ENCODE measurements around the gene PAPLN.

Gene PAPLN

DNA sequence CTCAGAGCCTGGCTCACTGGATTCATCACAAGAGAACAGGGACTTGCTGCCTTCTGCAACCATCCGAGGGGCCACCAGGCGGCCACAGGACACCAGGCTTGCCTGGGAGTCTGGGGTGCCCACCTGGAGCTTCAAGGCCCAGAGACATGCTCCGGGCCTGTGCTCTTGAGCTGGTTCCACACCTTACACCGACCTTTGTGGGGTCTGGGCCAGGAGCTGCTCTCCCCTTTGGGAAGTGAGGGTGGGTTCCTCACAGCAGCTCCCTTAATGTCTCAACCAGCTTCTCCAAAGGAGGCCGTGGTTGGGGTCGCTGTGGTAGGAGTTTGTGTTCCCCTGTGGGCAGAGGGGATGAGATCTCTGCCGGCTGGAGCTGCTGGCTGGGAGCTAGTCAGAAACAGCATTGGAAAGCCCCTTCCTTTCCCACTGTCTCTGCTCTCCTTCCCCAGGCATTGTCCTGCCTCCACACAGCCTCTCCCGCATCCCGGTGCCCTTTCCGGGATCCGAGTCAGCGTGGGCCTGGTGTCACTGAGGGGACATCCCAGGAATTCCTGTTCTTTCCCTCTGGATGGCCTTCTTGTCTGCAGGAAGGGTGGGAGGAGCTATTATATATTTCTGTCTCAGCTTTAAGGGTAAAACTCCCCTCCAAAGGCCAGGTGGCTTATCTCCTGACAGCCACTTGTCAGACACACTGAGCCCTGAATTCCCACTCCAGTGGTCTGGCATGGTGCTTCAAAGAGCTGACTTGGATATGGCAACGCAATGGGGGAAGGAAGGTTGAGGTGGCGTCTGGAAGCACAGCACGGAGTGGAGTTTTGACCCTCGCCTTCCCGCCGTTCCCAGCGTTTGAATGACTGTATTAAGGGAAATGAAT, 5.1 kb upstream of the PAPLN start:
- DNase-seq (ENCODE audit: insufficient read length, low spot score) (no peak), FAIRE-seq (no peak)
- peak; percentile 3 for TF ChIP-seq CTCF (IDR thresholded peaks at IDR 0.05; ENCODE audit: insufficient read depth, missing control alignments)

DNA sequence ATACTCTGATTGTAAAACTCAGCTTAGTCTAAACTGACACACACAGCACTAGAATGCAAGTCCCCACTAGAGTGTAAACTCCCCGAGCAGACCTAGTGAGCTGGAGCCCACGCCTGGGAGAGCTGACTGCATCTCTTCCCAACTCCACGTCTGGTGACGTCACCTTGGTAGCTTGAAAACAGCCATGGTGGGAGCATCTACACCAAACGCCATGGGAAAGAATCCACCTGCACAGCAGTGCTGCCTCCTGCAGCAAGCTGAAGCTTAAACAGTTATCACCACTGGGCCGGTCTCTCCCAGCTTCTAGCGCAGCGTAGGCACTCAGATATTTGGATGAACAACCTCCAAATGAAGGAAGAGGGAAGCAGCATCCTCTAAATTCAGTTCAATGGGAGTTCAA, 4.3 kb upstream of the PAPLN start:
- no peak for TF ChIP-seq CTCF (IDR thresholded peaks at IDR 0.05; ENCODE audit: insufficient read depth, missing control alignments)
- FAIRE-seq = no peak
- DNase-seq (ENCODE audit: insufficient read length, low spot score) = no peak

GRCh38 chr14:73233564-73233963, 3.7 kb upstream of the PAPLN start:
- DNase-seq (ENCODE audit: insufficient read length, low spot score) = no peak
- TF ChIP-seq CTCF (IDR thresholded peaks at IDR 0.05; ENCODE audit: insufficient read depth, missing control alignments) = no peak
- no peak for FAIRE-seq

DNA sequence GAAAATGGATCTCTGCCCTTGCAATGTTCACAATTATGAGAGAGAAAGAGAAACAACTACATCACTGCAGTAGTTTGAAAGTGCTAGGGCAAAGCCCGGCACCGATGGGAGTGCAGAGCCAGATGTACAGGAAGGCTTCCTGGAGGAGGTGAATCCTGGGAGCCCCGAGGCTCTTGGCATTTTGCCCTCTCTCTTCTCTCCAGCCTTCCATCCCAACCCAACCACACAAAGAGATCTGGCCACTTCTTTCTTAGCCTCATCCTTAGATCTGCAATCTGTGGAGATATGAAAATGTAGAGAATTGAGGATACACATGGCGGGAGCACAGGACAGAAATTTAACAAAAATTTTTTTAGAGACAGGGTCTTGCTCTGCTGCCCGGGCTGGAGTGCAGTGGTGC, 3.3 kb upstream of the PAPLN start:
- TF ChIP-seq CTCF (IDR thresholded peaks at IDR 0.05; ENCODE audit: insufficient read depth, missing control alignments) = no peak
- no peak for FAIRE-seq
- DNase-seq (ENCODE audit: insufficient read length, low spot score) = no peak

DNA sequence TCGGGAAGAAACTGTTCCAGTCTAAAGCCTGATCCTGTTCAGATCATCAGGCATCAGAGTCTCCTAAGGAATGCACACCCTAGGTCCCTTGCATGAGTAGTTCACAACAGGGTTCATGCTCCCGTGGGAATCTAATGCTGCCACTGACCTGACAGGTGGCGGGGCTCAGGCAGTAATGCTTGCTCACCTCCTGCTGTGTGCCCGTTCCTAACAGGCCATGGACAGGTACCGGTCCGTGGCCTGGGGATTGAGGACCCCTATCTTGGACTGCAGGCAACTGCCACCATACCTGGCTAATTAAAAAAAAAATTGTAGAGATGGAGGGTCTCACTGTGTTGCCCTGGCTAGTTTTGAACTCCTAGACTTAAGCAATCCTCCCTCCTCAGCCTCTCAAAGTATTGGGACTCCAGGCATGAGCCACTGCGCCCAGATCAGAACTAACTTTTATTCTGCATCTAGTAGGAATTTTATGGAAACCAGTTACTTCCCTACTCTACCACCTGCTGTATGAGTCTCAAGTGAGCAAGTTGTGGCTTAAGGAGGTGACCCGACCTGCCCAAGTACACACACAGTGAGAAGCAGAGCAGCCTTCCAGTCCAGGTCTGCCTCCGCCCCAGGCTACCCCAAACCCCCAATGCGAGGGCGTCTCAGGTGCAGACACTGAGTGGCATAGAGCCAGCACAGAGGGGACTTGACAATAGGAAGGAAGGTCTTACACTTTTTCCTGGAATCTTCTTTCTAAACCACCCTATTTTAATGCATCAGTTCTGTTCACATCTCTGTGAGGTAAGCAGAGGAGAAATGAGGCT, 2.5 kb upstream of the PAPLN start:
- DNase-seq (ENCODE audit: insufficient read length, low spot score) = no peak
- no peak for TF ChIP-seq CTCF (IDR thresholded peaks at IDR 0.05; ENCODE audit: insufficient read depth, missing control alignments)
- FAIRE-seq = no peak

GRCh38 chr14:73235531-73236155, 1.7 kb upstream of the PAPLN start:
- peak; percentile 31 for DNase-seq (ENCODE audit: insufficient read length, low spot score)
- TF ChIP-seq CTCF (IDR thresholded peaks at IDR 0.05; ENCODE audit: insufficient read depth, missing control alignments) = no peak
- FAIRE-seq = no peak

All from D721Med (cell line).